ENCODE results near the gene COX6B1.

GRCh38 chr19:35671818-35672217 lies 23.7 kb downstream of the COX6B1 start:
- TF ChIP-seq CTCF (IDR thresholded peaks at IDR 0.05 in 4 of 5, conservative IDR thresholded peaks at IDR 0.05 in 1 of 5) (no peak), POLR2A (IDR thresholded peaks at IDR 0.05) (no peak)

Data from gastrocnemius medialis (tissue), 4 donors.